ENCODE results near the gene TMEM8B. TPM values are rescaled to one million over a fixed set of nuclear protein-coding genes. Genes with fewer than 3 reads are reported as not detected.

TMEM8B gene
- total RNA-seq, 1 experiment from 2014 or later = 9.3 TPM

GRCh38 chr9:35806101-35806500 lies 22.9 kb upstream of the TMEM8B start:
- Histone ChIP-seq H2BK15ac (ENCODE audit: low read depth, low read length) (no peak overlapping the region), H3T11ph (ENCODE audit: low read length) (no peak overlapping the region), H2BK120ac (ENCODE audit: low read depth, low read length, poor library complexity, severe bottlenecking) (no peak overlapping the region), H3K23me2 (ENCODE audit: insufficient read length, low read depth, low read length, poor library complexity, severe bottlenecking) (no peaks in the 10 kb centered on the region), H3K79me1 (ENCODE audit: insufficient read depth, low read depth, low read length, poor library complexity, severe bottlenecking) (no peaks in the 10 kb centered on the region), H3K27ac (ENCODE audit: insufficient read length, low read depth, low read length) (no peak overlapping the region), H3K27me3 (ENCODE audit: insufficient read depth, low read length) (no peaks in the 10 kb centered on the region), H3K4ac (ENCODE audit: low read depth, low read length) (no peak overlapping the region), H3K79me2 (ENCODE audit: insufficient read depth, low read length) (no peaks in the 10 kb centered on the region), H2BK20ac (ENCODE audit: low read depth, low read length, poor library complexity, severe bottlenecking) (no peak overlapping the region), H2BK12ac (ENCODE audit: insufficient read length, low read depth, low read length) (no peak overlapping the region), H3K4me2 (ENCODE audit: insufficient read depth, insufficient read length, low read length) (no peak overlapping the region), H4K8ac (replicated peaks; ENCODE audit: insufficient read length, low read depth, low read length) (no peak overlapping the region), H2AK5ac (ENCODE audit: insufficient read length, low read length) (no peak overlapping the region), H3K23ac (ENCODE audit: insufficient read length, low read depth, low read length) (no peak overlapping the region), H3K18ac (ENCODE audit: insufficient read length, low read depth, low read length) (no peak overlapping the region), H4K20me1 (ENCODE audit: control insufficient read depth, insufficient read depth, insufficient read length) (no peaks in the 10 kb centered on the region), H4K91ac (ENCODE audit: insufficient read length, low read depth, low read length) (no peak overlapping the region), H2BK5ac (ENCODE audit: insufficient read length, low read length) (no peak overlapping the region), H2AFZ (ENCODE audit: low read length) (no peak overlapping the region), H3K56ac (ENCODE audit: insufficient read length, low read depth, low read length) (no peak overlapping the region), H3K9ac (ENCODE audit: extremely low read depth, insufficient read length, low read length) (no peak overlapping the region), H3K4me1 (ENCODE audit: insufficient read depth, low read length) (no peaks in the 10 kb centered on the region), H3K9me3 (ENCODE audit: control insufficient read depth, low read depth, low read length) (no peaks in the 10 kb centered on the region), H4K5ac (ENCODE audit: insufficient read length, low read depth, low read length) (no peak overlapping the region), H3K14ac (ENCODE audit: insufficient read depth, low read length) (no peak overlapping the region)
- DNase-seq = no peak
- whole genome bisulfite sequencing (ENCODE audit: extremely low coverage, insufficient read length, low lambda C conversion rate) = no CpG with 5 or more reads among the region's 8 CpGs
- Mint-ChIP-seq H3K9me3 (no peaks in the 10 kb centered on the region), H3K4me1 (no peaks in the 10 kb centered on the region), H3K4me3 (no peak overlapping the region; a peak in 1 of 5 replicates), H3K36me3 (ENCODE audit: insufficient read depth in 1 of 3, low read depth in 3 of 3) (peaks cover 7 to 35% (median 15%) of the 10 kb centered on the region in 3 experiments; a peak in 6 of 7 replicates), H3K27ac (no peak overlapping the region; a peak in 1 of 7 replicates), H3K27me3 (ENCODE audit: low read depth) (no peaks in the 10 kb centered on the region; the same call in 1 of the 2 replicates)
- TF ChIP-seq CTCF (conservative IDR thresholded peaks at IDR 0.05) = no peak
